Stimulated activated CD8-positive, alpha-beta memory T cell treated with anti-CD3 and anti-CD28 coated beads, Interleukin-12 subunit alpha, Interleukin-12 subunit beta, amount 100 ng/mL, for 24 hours (primary cell): ENCODE measurements around the gene UGT1A9.
"Not testable (repeated sequence)": the region's sequence is repeated elsewhere in the genome, so short reads cannot be mapped to it uniquely, and the experiment has no call there.

Experiments used
- DNase-seq: peaks from one replicate; pipeline ENCODE4 v3.0.0-alpha.2; 2020; ENCODE audit errors: extremely low read depth

Gene UGT1A9

DNA sequence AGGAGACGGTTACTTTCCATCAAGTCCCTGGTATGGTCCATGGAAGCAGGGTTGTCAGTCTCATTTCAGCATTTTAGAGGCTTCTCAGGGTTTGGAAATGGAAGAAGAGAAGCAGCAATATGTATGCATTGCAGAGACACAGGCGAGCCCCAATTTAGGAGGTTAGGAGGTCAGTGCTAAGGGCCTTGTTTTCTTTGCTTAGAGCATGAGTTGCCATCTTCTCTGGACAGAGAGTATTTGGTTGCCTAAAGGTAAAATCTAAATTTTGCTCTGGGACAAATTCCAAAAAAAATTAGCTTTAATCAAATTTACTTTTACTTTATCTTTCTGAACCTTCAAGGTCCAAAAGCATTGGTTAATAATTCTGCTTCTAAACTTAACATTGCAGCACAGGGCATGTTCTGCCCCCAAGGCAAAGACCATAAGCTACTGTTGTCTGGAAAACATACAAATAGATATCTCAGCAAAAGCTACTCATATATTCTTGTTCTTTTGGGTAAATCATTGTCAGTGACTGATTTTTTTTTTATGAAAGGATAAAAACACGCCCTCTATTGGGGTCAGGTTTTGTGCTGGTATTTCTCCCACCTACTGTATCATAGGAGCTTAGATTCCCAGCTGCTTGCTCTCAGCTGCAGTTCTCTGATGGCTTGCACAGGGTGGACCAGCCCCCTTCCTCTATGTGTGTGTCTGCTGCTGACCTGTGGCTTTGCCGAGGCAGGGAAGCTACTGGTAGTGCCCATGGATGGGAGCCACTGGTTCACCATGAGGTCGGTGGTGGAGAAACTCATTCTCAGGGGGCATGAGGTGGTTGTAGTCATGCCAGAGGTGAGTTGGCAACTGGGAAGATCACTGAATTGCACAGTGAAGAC lies at the start of gene UGT1A9:
UGT1A9 (plus strand) TSS at position 609 of the 872 bp plus-strand sequence; CDS start at position 646, 37 bp downstream.
- no peak for DNase-seq

GRCh38 chr2:233627331-233628025 lies 44.2 kb upstream of the UGT1A9 start:
- DNase-seq = no peak

DNA sequence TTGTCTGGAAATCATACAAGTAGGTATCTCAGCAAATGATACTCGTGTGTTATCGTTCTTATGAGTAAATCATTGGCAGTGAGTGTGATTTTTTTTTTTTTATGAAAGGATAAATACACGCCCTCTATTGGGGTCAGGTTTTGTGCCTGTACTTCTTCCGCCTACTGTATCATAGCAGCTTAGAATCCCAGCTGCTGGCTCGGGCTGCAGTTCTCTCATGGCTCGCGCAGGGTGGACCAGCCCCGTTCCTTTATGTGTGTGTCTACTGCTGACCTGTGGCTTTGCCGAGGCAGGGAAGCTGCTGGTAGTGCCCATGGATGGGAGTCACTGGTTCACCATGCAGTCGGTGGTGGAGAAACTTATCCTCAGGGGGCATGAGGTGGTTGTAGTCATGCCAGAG lies 35.4 kb upstream of the UGT1A9 start, which contains the start of gene UGT1A10:
UGT1A10 (plus strand) TSS at position 143 of the 400 bp plus-strand sequence; CDS start at position 218, 75 bp downstream.
- DNase-seq = not testable (repeated sequence)

GRCh38 chr2:233638836-233639235 lies 32.9 kb upstream of the UGT1A9 start:
- DNase-seq = no peak

DNA sequence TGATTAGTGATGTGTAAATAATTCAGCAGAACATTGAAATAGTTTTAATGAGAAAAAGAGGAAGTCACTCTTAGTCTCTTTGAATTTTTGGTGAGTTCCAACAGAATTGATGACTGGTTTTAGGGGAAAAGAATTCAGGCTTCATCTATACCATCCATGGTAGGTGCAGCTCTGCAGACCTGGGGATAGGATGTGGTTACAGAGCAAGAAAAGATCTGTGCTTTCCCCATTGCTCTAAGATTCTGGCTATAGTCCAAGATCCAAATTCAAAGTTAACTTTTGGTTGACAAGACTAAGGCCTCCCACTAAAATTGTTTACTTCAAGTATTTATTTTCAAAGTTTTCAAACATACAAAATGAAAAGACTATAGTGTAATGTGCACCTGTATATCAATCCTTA lies 31.8 kb upstream of the UGT1A9 start:
- no peak for DNase-seq

- no peak for DNase-seq
Observed at GRCh38 chr2:233643128-233643527, 28.6 kb upstream of the UGT1A9 start.

DNA sequence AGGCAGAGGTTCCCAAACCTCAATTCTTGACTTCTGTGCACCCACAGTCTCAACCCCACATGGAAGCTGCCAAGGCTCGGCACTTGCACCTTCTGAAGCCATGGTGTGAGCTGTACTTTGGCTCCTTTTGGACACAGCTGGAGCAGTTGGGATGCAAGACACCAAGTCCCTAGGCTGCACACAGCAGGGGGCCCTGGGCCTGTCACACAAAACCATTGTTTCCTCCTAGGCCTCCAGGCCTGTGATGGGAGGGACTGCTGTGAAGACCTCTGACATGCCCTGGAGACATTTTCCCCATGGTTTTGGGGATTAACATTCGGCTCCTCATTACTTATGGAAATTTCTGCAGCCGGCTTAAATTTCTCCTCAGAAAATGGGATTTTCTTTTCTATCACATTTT lies 25.7 kb upstream of the UGT1A9 start:
- DNase-seq = not testable (repeated sequence)

DNA sequence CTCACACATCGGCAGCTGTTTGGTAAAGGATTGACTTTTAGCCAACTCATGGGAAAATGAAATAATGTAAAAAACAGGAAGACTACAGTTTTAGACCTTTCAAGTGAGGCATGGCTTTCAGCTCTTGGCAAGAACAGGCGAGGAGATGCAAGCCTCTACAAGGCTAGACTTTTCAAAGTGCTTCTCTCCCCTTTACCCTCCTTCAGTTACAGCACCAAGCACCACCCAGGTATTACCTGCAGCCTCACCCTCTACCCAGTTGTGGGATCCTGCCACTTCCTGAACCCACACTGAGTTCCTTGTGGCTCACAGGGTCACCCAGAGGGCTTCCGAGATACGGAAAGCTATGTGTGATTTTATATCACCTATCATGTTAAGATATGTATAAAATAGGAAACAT lies 20.7 kb upstream of the UGT1A9 start:
- DNase-seq = no peak

DNA sequence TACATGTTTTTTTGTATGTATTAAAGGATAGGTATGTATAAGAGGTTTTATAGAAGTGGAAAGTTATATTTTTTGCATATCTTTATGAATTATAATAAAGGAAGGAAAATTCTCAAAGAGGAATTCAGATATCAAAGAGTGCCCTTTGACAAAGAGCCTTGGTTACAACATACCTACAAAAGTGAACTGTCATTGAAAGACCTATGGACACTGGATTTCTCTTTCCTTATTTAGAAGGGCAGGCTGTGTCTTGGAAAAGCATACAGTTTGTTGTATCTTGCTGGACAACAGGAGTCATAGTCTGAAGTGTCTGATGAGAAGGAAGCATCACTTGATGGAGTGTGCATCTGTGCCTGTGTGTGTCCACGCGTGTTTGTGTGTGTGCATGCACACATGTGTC lies 20.3 kb upstream of the UGT1A9 start:
- DNase-seq = no peak

DNA sequence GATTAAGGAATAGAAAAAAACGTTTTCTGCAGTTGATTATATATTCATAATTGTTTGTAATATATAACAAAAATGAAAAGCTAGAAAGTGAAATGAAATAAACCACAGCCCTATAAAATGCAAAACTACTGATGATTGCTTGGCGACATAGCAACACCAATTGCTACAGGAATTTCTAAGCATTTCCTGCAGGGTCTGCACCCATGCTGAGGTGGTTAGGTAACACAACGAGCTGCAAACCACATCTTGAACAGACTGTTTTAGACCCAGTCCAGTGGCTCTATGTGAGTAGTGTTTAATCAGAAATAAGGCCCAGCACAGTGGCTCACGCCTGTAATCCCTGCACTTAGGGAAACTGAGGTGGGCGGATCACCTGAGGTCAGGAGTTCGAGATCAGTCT lies 17.2 kb upstream of the UGT1A9 start:
- DNase-seq = no peak

- DNase-seq = no peak
Observed at GRCh38 chr2:233655043-233655442, 16.7 kb upstream of the UGT1A9 start.

- not testable (repeated sequence) for DNase-seq
Observed at GRCh38 chr2:233655943-233656342, 15.8 kb upstream of the UGT1A9 start.

DNA sequence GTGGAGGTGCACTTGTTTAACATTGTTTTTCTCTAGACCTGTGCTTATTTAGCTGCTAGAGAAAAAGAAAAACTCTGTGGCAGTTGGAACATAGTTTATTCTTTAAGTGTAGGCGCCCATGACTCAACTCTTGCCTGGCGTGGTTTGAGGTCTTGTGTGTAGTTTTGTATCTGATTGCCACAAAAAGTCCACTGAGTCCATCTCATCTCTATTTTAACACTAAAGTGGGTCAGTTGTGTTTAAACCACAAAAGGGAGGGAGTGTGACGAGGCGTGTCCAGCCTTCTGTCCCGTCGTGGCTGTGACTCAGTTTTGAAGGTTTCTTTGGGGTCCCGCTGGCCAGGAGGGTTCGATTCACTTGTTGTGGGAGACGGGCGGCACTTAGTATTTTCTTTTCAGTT lies 15.3 kb upstream of the UGT1A9 start:
- DNase-seq = no peak

GRCh38 chr2:233658610-233659009 lies 13.1 kb upstream of the UGT1A9 start:
- no peak for DNase-seq

GRCh38 chr2:233663911-233664310 lies 7.8 kb upstream of the UGT1A9 start:
- DNase-seq = no peak

- no peak for DNase-seq
Observed at GRCh38 chr2:233668605-233669260, 3.0 kb upstream of the UGT1A9 start.

GRCh38 chr2:233672886-233673285 lies 1.2 kb downstream of the UGT1A9 start:
- DNase-seq = no peak

DNA sequence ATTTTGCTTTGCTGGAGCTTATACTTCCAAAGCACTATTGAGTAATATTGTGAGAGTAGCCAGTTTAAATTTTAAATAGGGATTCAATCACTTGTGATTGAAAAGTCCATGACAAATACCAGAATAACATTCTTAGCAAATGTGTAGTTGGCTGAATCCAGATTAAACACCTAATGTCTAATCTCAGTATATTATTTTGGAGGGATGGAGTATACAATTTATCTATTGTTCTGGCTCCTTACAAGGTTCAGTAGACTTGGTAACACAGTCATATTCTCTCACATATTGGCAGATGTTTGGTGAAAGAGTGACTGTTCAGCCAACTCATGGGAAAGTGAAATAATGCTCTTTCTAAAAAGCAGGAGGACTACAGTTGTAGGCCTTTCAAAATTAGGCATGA lies 2.2 kb downstream of the UGT1A9 start:
- no peak for DNase-seq

DNA sequence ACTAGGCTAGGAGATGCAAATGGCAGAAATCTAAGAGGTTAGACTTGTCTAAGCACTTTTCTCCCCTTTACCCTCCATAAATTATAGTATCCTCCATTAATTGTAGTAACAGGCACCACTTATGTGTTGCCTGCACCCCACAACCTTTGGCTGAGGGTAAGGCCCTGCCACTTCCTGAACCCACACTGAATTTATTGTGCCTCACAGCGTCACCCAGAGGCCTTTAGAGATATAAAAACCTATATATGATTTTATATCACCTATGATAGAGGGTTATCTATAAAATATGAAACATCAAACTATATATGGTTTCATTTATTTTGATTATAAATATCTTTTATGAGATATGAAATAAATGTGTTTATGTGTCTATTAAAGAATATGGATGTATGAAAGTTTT lies 2.6 kb downstream of the UGT1A9 start:
- no peak for DNase-seq

GRCh38 chr2:233674995-233675394 lies 3.3 kb downstream of the UGT1A9 start:
- DNase-seq = no peak

GRCh38 chr2:233676046-233676445 lies 4.3 kb downstream of the UGT1A9 start:
- DNase-seq = no peak

- no peak for DNase-seq
Observed at GRCh38 chr2:233679196-233679595, 7.5 kb downstream of the UGT1A9 start.
